A549 (cell line): ENCODE measurements around the gene ARL4D. TPM values are rescaled to one million over a fixed set of nuclear protein-coding genes. Genes with fewer than 3 reads are reported as not detected.

Experiments
- ATAC-seq, 2 experiments: fragments of 200-7000 bp in 1 of 2; fragments of >200 bp in 1 of 2; cut with Nextera tagmentation in 1 of 2; cut with Tn5 transposase in 1 of 2; 3 replicates each; pipeline versions ENCODE4 v1.8.0 to v1.9.1; 2018 to 2020; ENCODE audit warnings: mild to moderate bottlenecking in 1 of 2, moderate library complexity in 1 of 2
- CTCF ChIA-PET: fragments of 300-600 bp; sonication (Branson Sonifier 250); formaldehyde crosslinking; extraction: SDS; loops from one replicate; lab custom pipeline; 2021; ENCODE audit warnings: antibody characterized with exemption, inconsistent platforms; lab: Yijun Ruan, JAX
- POLR2A ChIA-PET: fragments of 350-600 bp; formaldehyde crosslinking; extraction: SDS; loops from one replicate; lab custom pipeline; 2021; ENCODE audit warnings: antibody characterized with exemption, inconsistent platforms; lab: Yijun Ruan, JAX
- DNase-seq, 2 experiments: peaks; one replicate each; pipeline versions ENCODE4 v3.0.0 to v3.0.0-alpha.2; 2011 to 2016; ENCODE audit warnings: low read depth in 1 of 2, low spot score in 1 of 2
- FAIRE-seq: peaks from 2 replicates; lab custom pipeline; 2011; peaks lifted over from hg19 to GRCh38; lab: Jason Lieb, UNC
- H3K27ac ChIP-seq, 2 experiments: fragments of >200 bp; sonication (Bioruptor Twin); formaldehyde crosslinking; 3 replicates each; pipeline ENCODE4 v1.5.1; 2016 to 2017
- H3K4me1 ChIP-seq: fragments of >200 bp; sonication (Bioruptor Twin); formaldehyde crosslinking; 3 replicates; pipeline ENCODE4 v1.6.1; 2016
- H3K4me2 ChIP-seq: fragments of >200 bp; sonication (Bioruptor Twin); formaldehyde crosslinking; 3 replicates; pipeline ENCODE4 v1.6.1; 2016
- H3K4me3 ChIP-seq: fragments of >200 bp; sonication (Bioruptor Twin); formaldehyde crosslinking; 3 replicates; pipeline ENCODE4 v1.5.1; 2016
- H3K9me3 ChIP-seq: fragments of >200 bp; sonication (Bioruptor Twin); formaldehyde crosslinking; 3 replicates; pipeline ENCODE4 v1.6.1; 2016
- CBX2 ChIP-seq: fragments of 200-600 bp; sonication (generic); IDR thresholded peaks from 2 replicates; pipeline ENCODE4 v1.6.1; 2016; ENCODE audit warnings: low read depth, mild to moderate bottlenecking, borderline replicate concordance
- CHD2 ChIP-seq: fragments of 150-350 bp; IDR thresholded peaks from 2 replicates; pipeline ENCODE4 v1.6.1; 2014; ENCODE audit warnings: low read length; ENCODE audit not compliant: partially characterized antibody
- CHD4 ChIP-seq: fragments of 200-600 bp; sonication (generic); IDR thresholded peaks from 2 replicates; pipeline ENCODE4 v1.6.1; 2016; ENCODE audit warnings: antibody characterized with exemption, mild to moderate bottlenecking, borderline replicate concordance
- EHF ChIP-seq: fragments of 250-450 bp; sonication (Bioruptor Pico); IDR thresholded peaks from 2 replicates; pipeline ENCODE4 v1.5.0; 2020; ENCODE audit warnings: mild to moderate bottlenecking
- EP300 ChIP-seq, 2 experiments: fragments of >200 bp; sonication (Bioruptor Twin); formaldehyde crosslinking; IDR thresholded peaks; 2 replicates in 1 of 2; 3 replicates in 1 of 2; pipeline ENCODE4 v1.6.1; 2016 to 2017
- ESRRA ChIP-seq: fragments of 150-350 bp; IDR thresholded peaks from 2 replicates; pipeline ENCODE4 v1.6.1; 2014; ENCODE audit warnings: mild to moderate bottlenecking, low read length, borderline replicate concordance
- FOSL2 ChIP-seq, 2 experiments: fragments of 450-650 bp in 1 of 2; fragments of >200 bp in 1 of 2; sonication (Bioruptor Twin) in 1 of 2; formaldehyde crosslinking; IDR thresholded peaks; 2 replicates each; pipeline versions ENCODE4 v1.5.0 to v1.6.1; 2016 to 2020; ENCODE audit warnings: mild to moderate bottlenecking in 1 of 2, moderate library complexity in 1 of 2
- HDAC2 ChIP-seq: fragments of 200-600 bp; sonication (generic); IDR thresholded peaks from 2 replicates; pipeline ENCODE4 v1.6.1; 2016
- HOXB13 ChIP-seq: fragments of 250-450 bp; sonication (Bioruptor Pico); IDR thresholded peaks from 2 replicates; pipeline ENCODE4 v1.5.0; 2020; ENCODE audit warnings: low read depth, mild to moderate bottlenecking, moderate library complexity
- KDM5A ChIP-seq: fragments of 200-600 bp; sonication (generic); IDR thresholded peaks from 2 replicates; pipeline ENCODE4 v1.6.1; 2016; ENCODE audit warnings: antibody characterized with exemption, mild to moderate bottlenecking
- MAFK ChIP-seq: fragments of 450-650 bp; IDR thresholded peaks from 2 replicates; pipeline ENCODE4 v1.6.1; 2014; ENCODE audit not compliant: partially characterized antibody
- NFE2L2 ChIP-seq: fragments of 150-350 bp; conservative IDR thresholded peaks from 2 replicates; pipeline ENCODE4 v1.6.1; 2014; ENCODE audit warnings: low read length
- NPAS2 ChIP-seq: fragments of 250-450 bp; sonication (Bioruptor Pico); IDR thresholded peaks from 2 replicates; pipeline ENCODE4 v1.8.0; 2022; ENCODE audit warnings: mild to moderate bottlenecking, moderate library complexity, borderline replicate concordance
- PHF8 ChIP-seq: fragments of 200-600 bp; sonication (generic); IDR thresholded peaks from 2 replicates; pipeline ENCODE4 v1.6.1; 2016; ENCODE audit warnings: low read depth, mild to moderate bottlenecking, antibody characterized with exemption, moderate library complexity, borderline replicate concordance
- POLR2AphosphoS2 ChIP-seq: conservative IDR thresholded peaks from 2 replicates; pipeline ENCODE4 v1.6.1; 2012; ENCODE audit warnings: low read length, improper control_type of control experiment, inconsistent platforms
- RARB ChIP-seq: fragments of 250-450 bp; sonication (Bioruptor Pico); IDR thresholded peaks from 2 replicates; pipeline ENCODE4 v1.8.0; 2021; ENCODE audit warnings: mild to moderate bottlenecking, moderate library complexity
- ZFP36 ChIP-seq: fragments of 450-650 bp; IDR thresholded peaks from 2 replicates; pipeline ENCODE4 v1.6.1; 2014; ENCODE audit warnings: borderline replicate concordance; ENCODE audit not compliant: partially characterized antibody
- WGBS: methylation state at CpG from one replicate; pipeline ENCODE4 v1.1.6; 2017; ENCODE audit errors: missing lambda C conversion rate; 5-methylcytosine and 5-hydroxymethylcytosine counted together
- polyA plus RNA-seq, 4 experiments: library from polyadenylated mRNA; depleted of rRNA in 3 of 4; stranded (reverse); fragments of >200 nt; fragmentation: RNase III in 1 of 4; extraction: RNeasy Plus Mini Kit Qiagen cat#74134 plus additional on column Dnase treatment in 1 of 4; gene quantifications; 2 replicates in 3 of 4; 3 replicates in 1 of 4; pipeline ENCODE4 v1.2.3, GENCODE V29; 2011 to 2017
- TF ChIP-seq, protein P1 (sequence below): fragments of 150-350 bp; IDR thresholded peaks from 2 replicates; pipeline ENCODE4 v1.6.1; 2014; ENCODE audit warnings: low read depth, mild to moderate bottlenecking, low read length
- TF ChIP-seq, protein P2 (sequence below): fragments of >200 bp; sonication (Bioruptor Twin); formaldehyde crosslinking; IDR thresholded peaks from 3 replicates; pipeline ENCODE4 v1.5.1; 2016

The ARL4D gene
- polyA plus RNA-seq, 2 of the 4 experiments (the other 2 are of a cell fraction), result 11.7 to 21.0 TPM

DNA sequence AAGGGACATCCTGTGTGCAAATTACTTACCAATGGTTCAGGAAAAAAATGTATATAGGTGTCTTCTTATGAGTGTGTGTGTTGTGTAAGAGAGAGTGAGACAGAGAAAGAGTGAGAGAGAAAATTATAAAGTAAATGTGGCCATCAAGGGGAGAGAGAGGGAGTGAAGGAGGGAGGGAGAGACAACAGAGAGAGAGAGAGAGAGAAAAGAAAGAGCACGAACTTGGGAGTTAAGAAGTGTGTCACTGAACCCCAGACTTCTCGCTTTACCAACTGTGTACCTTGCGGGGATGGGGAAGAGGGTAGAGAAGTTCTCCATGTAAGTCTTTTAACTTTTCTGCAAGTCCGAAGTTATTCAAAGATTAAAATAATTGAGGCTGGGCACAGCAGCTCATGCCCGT is 28.8 kb upstream of the ARL4D start:
- H3K27ac ChIP-seq, result peak overlapping the region; percentile 94
- ATAC-seq (no peak), FAIRE-seq (no peak), DNase-seq (no peak)
- peaks cover 22% of the 10 kb centered on the region for H3K4me1 ChIP-seq
- CTCF ChIA-PET, result interaction anchor here (0.6 to 8.4 kb wide), 7 partner anchors 8 to 154 kb away, joined by 3 to 74 read pairs (median 9); partner anchors contain the start of gene DHX8
- peak overlapping the region; percentile 44; the same call in 1 of the 3 replicates for H3K4me3 ChIP-seq
- WGBS, result 89% methylated on average over 5 of the region's 5 CpGs
- H3K9me3 ChIP-seq, result no peaks in the 10 kb centered on the region
- TF ChIP-seq, protein P1, sequence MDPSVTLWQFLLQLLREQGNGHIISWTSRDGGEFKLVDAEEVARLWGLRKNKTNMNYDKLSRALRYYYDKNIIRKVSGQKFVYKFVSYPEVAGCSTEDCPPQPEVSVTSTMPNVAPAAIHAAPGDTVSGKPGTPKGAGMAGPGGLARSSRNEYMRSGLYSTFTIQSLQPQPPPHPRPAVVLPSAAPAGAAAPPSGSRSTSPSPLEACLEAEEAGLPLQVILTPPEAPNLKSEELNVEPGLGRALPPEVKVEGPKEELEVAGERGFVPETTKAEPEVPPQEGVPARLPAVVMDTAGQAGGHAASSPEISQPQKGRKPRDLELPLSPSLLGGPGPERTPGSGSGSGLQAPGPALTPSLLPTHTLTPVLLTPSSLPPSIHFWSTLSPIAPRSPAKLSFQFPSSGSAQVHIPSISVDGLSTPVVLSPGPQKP, result no peak
- TF ChIP-seq NFE2L2, result no peak
- no peak for TF ChIP-seq ESRRA
- no peak for TF ChIP-seq EP300 (IDR thresholded peaks at IDR 0.05)
- no peak for TF ChIP-seq RARB
- no peak for TF ChIP-seq HDAC2
- TF ChIP-seq, protein P2, sequence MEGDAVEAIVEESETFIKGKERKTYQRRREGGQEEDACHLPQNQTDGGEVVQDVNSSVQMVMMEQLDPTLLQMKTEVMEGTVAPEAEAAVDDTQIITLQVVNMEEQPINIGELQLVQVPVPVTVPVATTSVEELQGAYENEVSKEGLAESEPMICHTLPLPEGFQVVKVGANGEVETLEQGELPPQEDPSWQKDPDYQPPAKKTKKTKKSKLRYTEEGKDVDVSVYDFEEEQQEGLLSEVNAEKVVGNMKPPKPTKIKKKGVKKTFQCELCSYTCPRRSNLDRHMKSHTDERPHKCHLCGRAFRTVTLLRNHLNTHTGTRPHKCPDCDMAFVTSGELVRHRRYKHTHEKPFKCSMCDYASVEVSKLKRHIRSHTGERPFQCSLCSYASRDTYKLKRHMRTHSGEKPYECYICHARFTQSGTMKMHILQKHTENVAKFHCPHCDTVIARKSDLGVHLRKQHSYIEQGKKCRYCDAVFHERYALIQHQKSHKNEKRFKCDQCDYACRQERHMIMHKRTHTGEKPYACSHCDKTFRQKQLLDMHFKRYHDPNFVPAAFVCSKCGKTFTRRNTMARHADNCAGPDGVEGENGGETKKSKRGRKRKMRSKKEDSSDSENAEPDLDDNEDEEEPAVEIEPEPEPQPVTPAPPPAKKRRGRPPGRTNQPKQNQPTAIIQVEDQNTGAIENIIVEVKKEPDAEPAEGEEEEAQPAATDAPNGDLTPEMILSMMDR, result no peak
- peak overlapping the region; percentile 87 for H3K4me2 ChIP-seq
- POLR2A ChIA-PET, result interaction anchor here (1.2 to 3.6 kb wide), 4 partner anchors 9 to 28 kb away, joined by 4 to 212 read pairs (median 39); partner anchors contain the start of gene ARL4D

DNA sequence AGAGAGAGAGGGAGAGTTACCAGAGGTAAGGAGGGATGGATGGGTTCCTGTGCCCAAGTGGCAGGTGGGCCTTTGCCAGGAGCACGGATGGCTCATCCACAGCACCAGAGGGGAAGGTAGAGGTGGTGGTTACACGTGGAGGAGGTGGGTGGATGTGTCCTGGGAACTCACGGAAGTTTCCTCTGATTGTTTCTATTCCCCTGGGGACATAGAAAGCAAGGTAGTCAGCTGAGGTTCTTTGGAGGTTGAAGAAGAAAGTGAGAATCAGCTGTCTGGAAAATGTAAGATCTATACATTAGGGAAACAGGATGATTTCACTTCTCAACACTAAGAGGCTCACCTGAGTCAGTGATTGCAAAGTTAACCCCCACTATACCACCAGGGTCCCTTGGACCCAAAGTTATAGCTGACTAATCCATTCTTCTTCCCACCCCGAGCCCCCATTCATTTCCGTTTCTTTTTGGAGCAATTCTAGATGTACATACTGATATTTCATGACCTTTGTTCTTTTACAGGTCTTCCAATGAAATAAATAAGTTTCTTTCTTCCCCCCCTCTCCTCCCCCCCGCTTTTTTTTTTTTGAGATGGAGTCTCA is 27.5 kb upstream of the ARL4D start:
- Histone ChIP-seq H3K4me2 (no peak overlapping the region), H3K4me1 (peaks cover 22% of the 10 kb centered on the region), H3K9me3 (no peaks in the 10 kb centered on the region), H3K27ac (peak overlapping the region in 1 of 2 experiments; percentile 26; a peak in 1 of 6 replicates), H3K4me3 (no peak overlapping the region)
- POLR2A ChIA-PET, result interaction anchor here (0.5 to 2.4 kb wide), 2 partner anchors 10 to 17 kb away, joined by 3 to 11 read pairs; no protein-coding TSS in a partner anchor
- TF ChIP-seq KDM5A, result no peak
- no peak for TF ChIP-seq NFE2L2
- no peak for TF ChIP-seq POLR2AphosphoS2
- no peak for TF ChIP-seq ZFP36
- no peak for TF ChIP-seq HOXB13 (CRISPR knock-in tag)
- TF ChIP-seq EHF (CRISPR knock-in tag), result no peak
- no peak for TF ChIP-seq CHD2
- TF ChIP-seq RARB, result no peak
- TF ChIP-seq FOSL2 (IDR thresholded peaks at IDR 0.05), result no peak
- TF ChIP-seq FOSL2 (CRISPR knock-in tag; IDR thresholded peaks at IDR 0.05), result no peak
- TF ChIP-seq CBX2, result no peak
- no peak for TF ChIP-seq CHD4
- no peak for TF ChIP-seq PHF8
- DNase-seq, result no peak
- ATAC-seq, result no peak
- 69% methylated on average over 6 of the region's 6 CpGs for WGBS
- CTCF ChIA-PET, result interaction anchor here (1.0 to 8.4 kb wide), 4 partner anchors 10 to 112 kb away, joined by 3 to 74 read pairs (median 28); partner anchors contain the start of gene DHX8
- no peak for FAIRE-seq

DNA sequence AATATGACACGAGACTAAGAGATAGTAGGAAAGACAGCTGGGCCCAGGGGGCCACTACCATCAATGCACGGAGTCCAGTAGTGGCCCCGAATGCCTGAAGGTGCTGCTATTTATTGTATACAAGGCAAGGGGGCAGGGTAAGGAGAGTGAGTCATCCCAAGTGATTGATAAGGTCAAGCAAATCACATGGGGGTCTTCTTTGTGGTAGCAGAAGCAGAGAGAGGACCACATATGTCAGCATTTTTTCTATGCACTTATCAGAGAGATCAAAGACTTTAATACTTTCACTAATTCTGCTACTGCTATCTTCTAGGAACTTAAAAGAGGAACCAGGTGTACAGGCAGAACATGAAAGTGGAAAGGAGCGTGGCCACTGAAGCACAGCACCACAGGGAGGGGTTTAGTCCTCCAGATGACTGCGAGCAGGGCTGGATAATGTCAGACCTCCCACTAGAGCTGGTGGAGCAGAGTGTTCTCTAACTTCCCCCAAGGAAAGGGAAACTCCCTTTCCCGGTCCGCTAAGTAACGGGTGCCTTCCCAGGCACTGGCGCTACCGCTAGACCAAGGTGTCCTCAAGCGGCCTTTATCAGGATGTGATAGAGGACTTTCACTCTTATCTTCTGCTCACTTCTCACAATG is 26.4 kb upstream of the ARL4D start:
- ATAC-seq (no peak), FAIRE-seq (no peak), DNase-seq (no peak)
- WGBS, result 91% methylated on average over 11 of the region's 11 CpGs
- no peak overlapping the region for H3K4me3 ChIP-seq
- H3K4me2 ChIP-seq, result no peak overlapping the region
- ChIA-PET POLR2A (interaction anchor here (2.4 kb wide), 1 partner anchor 16 kb away, joined by 11 read pairs; no protein-coding TSS in a partner anchor), CTCF (interaction anchor here (1.1 to 8.4 kb wide), 3 partner anchors 16 to 111 kb away, joined by 5 to 74 read pairs (median 6); partner anchors contain the start of gene DHX8)
- H3K9me3 ChIP-seq, result no peaks in the 10 kb centered on the region
- TF ChIP-seq MAFK (peak; percentile 67), NPAS2 (no peak)
- peaks cover 15% of the 10 kb centered on the region for H3K4me1 ChIP-seq
- no peak overlapping the region for H3K27ac ChIP-seq
